Epidermal melanocyte (primary cell): ENCODE measurements around the gene OR8D1.
"Not testable (repeated sequence)": the region's sequence is repeated elsewhere in the genome, so short reads cannot be mapped to it uniquely, and the experiment has no call there.

Source experiments
- DNase-seq: peaks from one replicate; pipeline ENCODE4 v3.0.0; 2011; ENCODE audit warnings: low spot score; ENCODE audit not compliant: insufficient read length

Gene OR8D1

DNA sequence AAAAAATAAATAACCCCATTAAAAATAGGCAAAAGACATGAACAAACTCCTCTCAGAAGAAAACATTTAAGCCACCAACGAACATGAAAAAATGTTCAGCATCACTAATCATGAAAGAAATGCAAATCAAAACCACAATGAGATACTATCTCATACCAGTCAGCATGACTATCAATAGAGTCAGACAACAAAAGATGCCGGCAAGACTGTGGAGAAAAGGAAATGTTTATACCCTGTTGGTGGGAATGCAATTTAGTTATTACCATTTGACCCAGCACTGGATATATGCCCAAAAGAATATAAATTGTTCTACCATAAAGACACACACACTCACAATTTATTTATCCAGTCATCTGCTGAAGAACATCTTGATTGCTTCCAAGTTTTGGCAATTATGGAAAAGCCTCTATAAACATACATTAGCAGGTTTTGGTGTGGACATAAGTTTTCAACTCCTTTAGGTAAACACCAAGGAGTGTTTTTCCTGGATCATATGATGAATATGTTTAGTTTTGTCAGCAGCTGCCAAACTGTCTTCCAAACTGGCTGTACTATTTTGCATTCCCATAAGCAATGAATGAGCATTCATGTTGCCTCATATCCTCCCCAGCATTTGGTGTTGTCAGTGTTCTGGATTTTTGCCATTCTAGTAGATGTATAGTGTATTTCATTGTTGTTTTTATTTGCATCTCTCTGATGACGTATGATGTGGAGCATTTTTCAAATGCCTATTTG lies 28.0 kb downstream of the OR8D1 start:
- no peak for DNase-seq

GRCh38 chr11:124278261-124278660 lies 35.5 kb downstream of the OR8D1 start:
- DNase-seq: no peak

DNA sequence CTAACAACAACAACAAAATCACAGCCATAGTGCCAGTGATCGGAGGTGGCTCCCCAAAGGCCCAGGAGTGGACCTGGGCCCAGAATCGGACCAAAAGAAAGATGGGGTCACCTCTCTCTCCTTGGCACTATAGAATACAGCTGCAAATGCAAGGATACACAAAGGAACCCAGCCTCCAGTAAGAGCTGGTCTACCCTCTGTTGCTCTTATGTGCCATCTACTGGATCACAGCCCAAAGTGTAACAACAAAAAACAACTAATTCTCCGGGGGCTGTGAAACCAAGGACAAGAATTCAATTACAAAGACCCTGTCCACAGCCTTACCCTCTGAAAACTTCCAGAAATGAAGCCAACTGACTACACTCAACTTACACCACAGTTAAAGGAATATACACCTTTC lies 35.9 kb downstream of the OR8D1 start:
- no peak for DNase-seq

DNA sequence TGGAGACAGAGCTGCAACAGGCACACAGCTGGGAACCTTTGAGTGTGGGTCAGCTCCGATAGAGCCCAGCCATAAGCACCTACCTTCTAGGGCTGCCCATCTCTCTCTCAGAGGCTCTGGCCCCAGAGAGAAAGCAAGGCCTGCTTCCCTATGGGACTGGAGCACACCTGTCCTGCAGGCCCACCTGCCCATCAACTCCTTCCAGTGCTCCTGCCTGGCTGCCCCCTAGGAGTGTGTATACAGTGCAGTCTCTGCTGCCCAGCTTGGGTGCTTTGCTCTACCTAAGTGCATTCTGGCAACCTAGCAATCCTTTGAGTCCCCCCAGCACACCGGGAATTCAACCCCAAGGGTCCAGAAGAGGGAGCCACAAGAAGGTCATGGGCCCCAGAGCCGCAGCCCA lies 36.5 kb downstream of the OR8D1 start:
- no peak for DNase-seq

DNA sequence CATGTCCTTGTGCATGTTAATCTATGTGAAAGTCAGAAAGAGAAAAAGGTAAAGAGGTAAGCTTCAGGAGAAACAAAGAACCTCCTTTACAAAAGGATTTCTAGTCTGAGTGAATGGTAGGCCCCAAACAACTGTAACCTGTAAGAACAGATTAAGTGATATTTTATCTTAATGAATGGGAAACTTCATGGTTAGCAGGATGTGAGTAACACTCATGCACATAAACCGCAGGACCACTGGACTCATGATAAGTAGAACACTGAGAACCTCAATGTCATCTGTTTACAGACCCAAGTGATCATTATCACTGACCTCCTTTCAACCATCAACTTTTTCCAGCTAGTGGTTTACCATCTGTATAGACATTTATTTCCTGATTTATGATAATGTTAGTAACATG lies 37.7 kb downstream of the OR8D1 start:
- no peak for DNase-seq

DNA sequence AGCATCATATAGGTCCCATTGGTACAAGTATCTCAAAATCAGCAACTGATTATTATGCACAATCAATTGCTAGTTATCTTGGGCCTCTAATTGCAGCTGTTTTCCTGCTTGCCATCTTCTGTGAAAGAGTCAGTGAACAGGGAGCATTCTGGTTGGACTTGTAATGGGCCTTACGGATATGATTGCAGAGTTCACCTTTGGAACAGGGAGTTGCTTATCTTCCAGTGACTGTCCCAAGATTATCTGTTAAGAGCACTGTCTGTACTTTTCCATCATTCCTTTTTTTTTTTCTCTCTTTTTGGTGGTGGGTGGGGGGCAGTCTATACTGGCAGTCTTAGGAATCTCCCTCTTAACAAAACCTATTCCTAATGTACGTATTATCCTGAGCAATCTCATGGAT lies 39.7 kb downstream of the OR8D1 start:
- no peak for DNase-seq

- DNase-seq: not testable (repeated sequence)
These were observed 42.9 kb downstream of the OR8D1 start for GRCh38 chr11:124270886-124271285.

GRCh38 chr11:124265041-124265440 lies 48.7 kb downstream of the OR8D1 start:
- not testable (repeated sequence) for DNase-seq

- no peak for DNase-seq
These were observed 57.7 kb downstream of the OR8D1 start, which contains the start of gene OR8G5 for GRCh38 chr11:124256076-124256475. OR8G5 (plus strand) TSS chr11:124256376; CDS start chr11:124264932, 8,556 bp downstream.
